ENCODE measurements around the gene EMID1. TPM values are rescaled to one million over a fixed set of nuclear protein-coding genes. Genes with fewer than 3 reads are reported as not detected.
A peak's percentile ranks its signal among the peaks of the same experiment; 100 is the strongest.

The EMID1 gene
- total and polyA plus RNA-seq, 7 donors = 0.13 to 1.3 (median 0.58) TPM

DNA sequence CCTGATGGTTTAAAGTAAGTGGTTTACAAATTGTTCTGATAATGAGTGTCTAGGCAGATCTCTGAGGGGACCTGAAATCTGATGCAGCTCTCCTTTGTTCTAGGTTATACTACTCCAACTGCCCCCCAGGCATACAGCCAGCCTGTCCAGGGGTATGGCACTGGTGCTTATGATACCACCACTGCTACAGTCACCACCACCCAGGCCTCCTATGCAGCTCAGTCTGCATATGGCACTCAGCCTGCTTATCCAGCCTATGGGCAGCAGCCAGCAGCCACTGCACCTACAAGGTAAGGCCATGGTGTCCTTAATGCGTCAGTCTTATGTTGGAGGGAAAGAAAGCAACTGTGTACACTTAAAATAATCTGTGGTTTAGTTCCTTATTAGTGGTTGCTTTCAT, 72.2 kb downstream of the EMID1 start:
- Histone ChIP-seq H3K4me3 (no peak overlapping the region), H3K36me3 (ENCODE audit: insufficient read depth in 1 of 2, low read depth in 1 of 2) (peaks cover 18 to 100% of the 10 kb centered on the region in 2 donors), H3K4me1 (peaks cover 42% of the 10 kb centered on the region), H3K9me3 (no peaks in the 10 kb centered on the region), H3K27me3 (ENCODE audit: insufficient read depth in 3 of 3, low read length in 2 of 3) (no peaks in the 10 kb centered on the region), H3K27ac (no peak overlapping the region)
- ATAC-seq (no peak), DNase-seq (no peak)
- intact Hi-C loops (cut with DNase I) = no loop called here
- WGBS, 3 donors = 98 to 100% (median 100%) methylated on average over 1 of the region's 1 CpG
- TF ChIP-seq, protein P1, sequence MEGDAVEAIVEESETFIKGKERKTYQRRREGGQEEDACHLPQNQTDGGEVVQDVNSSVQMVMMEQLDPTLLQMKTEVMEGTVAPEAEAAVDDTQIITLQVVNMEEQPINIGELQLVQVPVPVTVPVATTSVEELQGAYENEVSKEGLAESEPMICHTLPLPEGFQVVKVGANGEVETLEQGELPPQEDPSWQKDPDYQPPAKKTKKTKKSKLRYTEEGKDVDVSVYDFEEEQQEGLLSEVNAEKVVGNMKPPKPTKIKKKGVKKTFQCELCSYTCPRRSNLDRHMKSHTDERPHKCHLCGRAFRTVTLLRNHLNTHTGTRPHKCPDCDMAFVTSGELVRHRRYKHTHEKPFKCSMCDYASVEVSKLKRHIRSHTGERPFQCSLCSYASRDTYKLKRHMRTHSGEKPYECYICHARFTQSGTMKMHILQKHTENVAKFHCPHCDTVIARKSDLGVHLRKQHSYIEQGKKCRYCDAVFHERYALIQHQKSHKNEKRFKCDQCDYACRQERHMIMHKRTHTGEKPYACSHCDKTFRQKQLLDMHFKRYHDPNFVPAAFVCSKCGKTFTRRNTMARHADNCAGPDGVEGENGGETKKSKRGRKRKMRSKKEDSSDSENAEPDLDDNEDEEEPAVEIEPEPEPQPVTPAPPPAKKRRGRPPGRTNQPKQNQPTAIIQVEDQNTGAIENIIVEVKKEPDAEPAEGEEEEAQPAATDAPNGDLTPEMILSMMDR (IDR thresholded peaks at IDR 0.05) = no peak

DNA sequence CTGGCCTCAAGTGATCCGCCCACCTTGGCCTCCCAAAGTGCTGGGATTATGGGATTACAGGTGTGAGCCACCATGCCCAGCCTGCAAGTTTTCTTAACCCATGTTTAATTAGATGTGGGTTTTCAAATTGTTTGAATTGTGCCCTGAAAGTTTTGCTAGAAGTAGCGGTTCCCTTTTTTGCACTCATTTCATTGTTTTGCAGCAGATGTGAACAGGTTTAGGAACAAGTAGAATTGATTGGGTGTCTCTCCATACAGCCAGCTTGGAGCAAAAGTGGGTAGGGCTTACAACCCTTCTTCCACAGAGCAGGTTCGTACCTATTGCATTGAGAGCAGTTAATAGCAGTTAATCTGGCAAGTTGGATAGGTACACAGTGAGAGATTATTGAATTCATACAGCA, 78.5 kb downstream of the EMID1 start:
- H3K4me3 ChIP-seq = no peak overlapping the region
- DNase-seq = no peak
- intact Hi-C loops (cut with DNase I) = loop anchor here in 1 of 2 donors (10.0 kb wide), 1 partner anchor 241 kb away; no protein-coding TSS in a partner anchor
- H3K9me3 ChIP-seq = no peaks in the 10 kb centered on the region
- H3K27me3 ChIP-seq (ENCODE audit: insufficient read depth in 3 of 3, low read length in 2 of 3) = no peaks in the 10 kb centered on the region
- WGBS, 3 donors = 92 to 95% (median 94%) methylated on average over 3 of the region's 3 CpGs
- TF ChIP-seq, protein P1 (IDR thresholded peaks at IDR 0.05) = no peak
- peaks cover 11% of the 10 kb centered on the region for H3K4me1 ChIP-seq
- no peak overlapping the region for H3K27ac ChIP-seq
- H3K36me3 ChIP-seq (ENCODE audit: insufficient read depth in 1 of 2, low read depth in 1 of 2) = peaks cover 18 to 100% of the 10 kb centered on the region in 2 donors
- no peak for ATAC-seq

DNA sequence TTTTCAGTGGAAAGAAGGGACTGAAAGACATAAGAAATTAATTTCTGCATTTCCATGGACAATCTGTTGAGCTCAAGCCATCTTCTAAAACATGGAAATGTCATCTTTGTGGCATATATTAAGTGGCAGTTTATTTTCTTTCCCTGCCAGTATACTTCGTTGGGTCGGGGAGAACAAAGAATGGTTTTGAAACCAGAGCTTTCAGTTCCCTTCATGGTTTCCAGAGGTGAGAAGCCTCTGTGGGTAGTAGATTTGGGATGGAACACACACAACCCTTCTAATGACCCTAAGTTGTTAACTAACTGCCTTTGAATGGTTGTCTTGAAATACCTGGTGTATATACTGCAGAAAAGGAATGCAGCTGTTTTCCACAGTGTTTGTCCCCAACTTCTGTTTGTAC, 83.1 kb downstream of the EMID1 start:
- intact Hi-C loops (cut with DNase I) = loop anchor here in 1 of 2 donors (10.0 kb wide), 1 partner anchor 236 kb away; no protein-coding TSS in a partner anchor
- Histone ChIP-seq H3K27me3 (ENCODE audit: insufficient read depth in 3 of 3, low read length in 2 of 3) (no peaks in the 10 kb centered on the region), H3K36me3 (ENCODE audit: insufficient read depth in 1 of 2, low read depth in 1 of 2) (peaks cover 16 to 100% of the 10 kb centered on the region in 2 donors), H3K4me1 (peaks cover 37% of the 10 kb centered on the region), H3K9me3 (no peaks in the 10 kb centered on the region), H3K4me3 (no peak overlapping the region), H3K27ac (no peak overlapping the region)
- WGBS, 3 donors = 23 to 39% (median 28%) methylated on average over 2 of the region's 2 CpGs
- TF ChIP-seq, protein P1 (IDR thresholded peaks at IDR 0.05) = no peak
- ATAC-seq (no peak), DNase-seq (no peak)

DNA sequence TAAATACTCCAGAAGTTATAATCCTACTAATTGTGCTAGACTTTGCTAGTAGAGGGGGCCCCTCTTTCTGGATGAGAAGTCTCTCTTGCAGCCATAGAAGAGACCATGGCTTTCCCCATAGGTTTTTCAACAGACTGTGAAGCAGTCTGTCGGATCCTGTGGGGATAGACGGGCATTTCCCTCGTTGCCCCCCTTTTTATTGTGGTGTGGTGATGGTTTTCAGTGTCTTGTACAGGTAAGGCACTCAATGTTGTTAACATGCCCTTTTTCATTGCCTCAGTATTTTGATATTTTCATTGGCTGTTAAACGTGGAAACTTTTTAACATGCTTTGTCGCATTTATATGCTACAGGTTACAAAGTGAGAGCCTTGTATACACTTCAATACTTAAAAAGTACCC, 84.4 kb downstream of the EMID1 start:
- TF ChIP-seq, protein P1 (IDR thresholded peaks at IDR 0.05) = no peak
- intact Hi-C loops (cut with DNase I) = no loop called here
- peaks cover 18 to 100% of the 10 kb centered on the region in 2 donors for H3K36me3 ChIP-seq (ENCODE audit: insufficient read depth in 1 of 2, low read depth in 1 of 2)
- no peak overlapping the region for H3K27ac ChIP-seq
- H3K27me3 ChIP-seq (ENCODE audit: insufficient read depth in 3 of 3, low read length in 2 of 3) = no peaks in the 10 kb centered on the region
- ATAC-seq (no peak), DNase-seq (no peak)
- WGBS, 3 donors = 57 to 72% (median 65%) methylated on average over 5 of the region's 5 CpGs
- no peaks in the 10 kb centered on the region for H3K9me3 ChIP-seq
- peaks cover 37% of the 10 kb centered on the region for H3K4me1 ChIP-seq
- no peak overlapping the region for H3K4me3 ChIP-seq

DNA sequence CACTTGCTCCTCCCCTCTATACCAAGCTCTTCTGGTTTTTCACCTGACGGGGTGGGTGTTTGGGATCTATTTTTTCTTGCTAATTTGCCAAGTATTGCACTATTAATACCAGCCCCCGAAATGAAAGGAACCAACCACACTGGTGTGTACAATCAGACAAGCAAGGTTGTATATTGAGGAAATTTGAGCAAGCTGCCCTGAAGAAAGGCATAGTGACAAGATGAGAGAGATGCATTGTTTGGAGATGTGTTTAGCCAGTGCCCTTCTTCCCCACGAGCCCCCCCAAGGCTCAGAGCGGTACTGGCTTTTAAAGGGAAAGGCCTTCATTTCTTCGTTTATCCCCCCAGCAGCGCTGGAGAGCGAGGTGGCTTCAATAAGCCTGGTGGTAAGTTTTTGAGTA, 85.5 kb downstream of the EMID1 start:
- no peaks in the 10 kb centered on the region for H3K9me3 ChIP-seq
- 62 to 74% (median 70%) methylated on average over 7 of the region's 7 CpGs for WGBS, 3 donors

More for the DNA sequence above, 85.5 kb downstream of the EMID1 start:
- peaks cover 37% of the 10 kb centered on the region for H3K4me1 ChIP-seq
- TF ChIP-seq, protein P1 (IDR thresholded peaks at IDR 0.05) = no peak
- no peak overlapping the region for H3K4me3 ChIP-seq
- DNase-seq (no peak), ATAC-seq (peak in 3 of 4 donors; percentile 7 to 36 (median 24))
- H3K36me3 ChIP-seq (ENCODE audit: insufficient read depth in 1 of 2, low read depth in 1 of 2) = peaks cover 23 to 100% of the 10 kb centered on the region in 2 donors
- intact Hi-C loops (cut with DNase I) = no loop called here
- no peaks in the 10 kb centered on the region for H3K27me3 ChIP-seq (ENCODE audit: insufficient read depth in 3 of 3, low read length in 2 of 3)
- H3K27ac ChIP-seq = no peak overlapping the region

Data from psoas muscle (tissue), 8 donors.